DMS 273 treated with DMSO at 0.1 percent for 48 hours (cell line): ENCODE measurements around the gene YY1AP1.
"Not testable (repeated sequence)": the region's sequence is repeated elsewhere in the genome, so short reads cannot be mapped to it uniquely, and the experiment has no call there.

Experiments used
- DNase-seq: peaks from one replicate; lab custom pipeline; 2025; lab: John Stamatoyannopoulos, UW

The YY1AP1 gene

DNA sequence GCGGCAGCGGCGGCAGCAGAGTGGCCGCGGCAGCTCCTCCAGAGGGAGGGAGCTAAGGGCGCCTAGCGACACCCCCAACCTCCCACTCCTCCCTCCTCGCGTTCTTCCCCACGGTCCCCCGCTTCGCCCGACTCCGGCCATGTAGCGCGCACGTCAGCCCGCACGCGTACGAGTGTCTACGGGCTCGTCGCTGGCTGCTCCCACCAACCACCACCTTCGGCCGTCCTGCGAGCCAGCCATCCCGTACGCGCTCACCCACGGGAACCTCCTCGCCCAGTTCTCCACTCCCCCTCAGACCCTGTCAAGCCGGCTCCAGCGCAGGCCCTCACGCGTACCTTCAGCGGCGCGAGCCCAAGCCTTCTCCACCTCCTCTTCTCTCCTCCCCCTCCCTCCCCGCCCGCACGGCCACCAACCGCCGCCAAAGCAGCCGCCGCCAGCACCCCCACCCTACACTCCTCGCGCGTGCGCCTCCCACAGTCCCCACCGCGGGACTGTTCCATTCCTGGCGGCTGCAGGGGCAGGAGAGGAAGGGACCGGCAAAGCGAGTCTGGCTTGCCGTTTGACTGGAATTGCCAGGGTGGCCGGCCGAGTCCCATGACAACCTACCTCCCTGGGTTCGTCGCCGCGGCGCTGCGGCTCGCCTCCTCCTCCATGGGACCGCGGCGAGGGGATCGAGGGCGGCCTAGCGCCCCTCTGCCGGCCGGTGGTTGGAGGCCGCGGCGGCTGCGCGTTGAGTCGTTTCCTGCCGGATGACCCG is at the start of gene YY1AP1:
TSS of gene YY1AP1 (minus strand) at position 451 of the 757 bp plus-strand sequence. CDS start 8,338 bp downstream, outside the sequence.
- peak; percentile 66 for DNase-seq

- DNase-seq = peak; percentile 50
Measured at GRCh38 chr1:155729031-155729898, 40.7 kb upstream of the YY1AP1 start.

GRCh38 chr1:155725142-155725541 is 36.6 kb upstream of the YY1AP1 start:
- DNase-seq = no peak

DNA sequence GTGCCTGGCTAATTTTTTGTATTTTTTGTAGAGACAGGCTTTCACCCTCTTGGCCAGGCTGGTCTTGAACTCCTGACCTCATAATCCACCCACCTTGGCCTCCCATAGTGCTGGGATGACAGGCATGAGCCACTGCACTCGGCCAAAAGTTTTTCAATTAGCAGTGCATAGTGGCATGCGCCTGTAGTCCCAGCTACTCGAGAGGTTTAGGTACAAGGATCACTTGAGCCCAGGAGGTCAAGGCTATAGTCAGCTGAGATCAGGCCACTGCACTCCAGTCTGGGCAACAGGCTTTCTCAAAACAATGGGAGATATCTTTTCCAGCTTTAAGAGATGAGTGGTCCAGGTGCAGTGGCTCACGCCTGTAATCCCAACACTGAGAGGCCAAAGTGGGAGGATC is 31.1 kb upstream of the YY1AP1 start:
- no peak for DNase-seq

- not testable (repeated sequence) for DNase-seq
Measured at GRCh38 chr1:155718524-155719115, 30.0 kb upstream of the YY1AP1 start.

GRCh38 chr1:155717041-155717440 is 28.5 kb upstream of the YY1AP1 start:
- no peak for DNase-seq

DNA sequence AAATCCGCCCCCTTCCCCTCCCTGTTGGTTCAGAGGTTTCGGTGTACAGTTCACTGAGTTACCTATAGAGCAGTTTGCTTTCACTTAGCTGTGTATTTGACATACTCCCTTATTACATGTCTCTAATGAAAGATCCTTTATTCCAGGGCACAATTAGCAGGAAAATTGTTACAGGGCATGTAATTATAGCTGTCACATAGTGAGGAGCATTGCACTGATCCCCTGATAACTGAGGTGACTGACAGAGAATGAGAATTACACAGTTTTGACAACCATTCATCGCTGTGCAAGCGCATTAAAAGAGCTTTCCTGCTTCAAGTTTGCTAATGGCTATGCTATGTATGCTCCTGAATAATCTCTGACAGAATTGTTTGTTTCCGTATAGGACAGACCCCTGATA is 27.2 kb upstream of the YY1AP1 start:
- DNase-seq = no peak

DNA sequence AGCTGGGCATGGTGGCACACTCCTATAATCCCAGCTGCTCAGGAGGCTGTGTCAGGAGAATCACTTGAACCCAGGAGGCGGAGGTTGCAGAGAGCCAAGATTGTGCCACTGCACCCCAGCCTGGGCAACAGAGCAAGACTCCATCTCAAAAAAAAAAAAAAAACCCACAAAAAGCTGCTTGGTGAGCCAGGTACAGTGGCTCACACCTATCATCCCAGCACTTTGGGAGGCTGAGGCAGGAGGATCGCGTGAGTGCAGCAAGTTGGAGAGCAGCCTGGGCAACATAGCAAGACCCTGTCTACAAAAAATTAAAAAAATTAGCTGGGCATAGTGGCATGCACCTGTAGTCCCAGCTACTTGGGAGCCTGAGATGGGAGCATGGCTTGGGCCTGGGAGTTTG is 26.5 kb upstream of the YY1AP1 start:
- DNase-seq = not testable (repeated sequence)

DNA sequence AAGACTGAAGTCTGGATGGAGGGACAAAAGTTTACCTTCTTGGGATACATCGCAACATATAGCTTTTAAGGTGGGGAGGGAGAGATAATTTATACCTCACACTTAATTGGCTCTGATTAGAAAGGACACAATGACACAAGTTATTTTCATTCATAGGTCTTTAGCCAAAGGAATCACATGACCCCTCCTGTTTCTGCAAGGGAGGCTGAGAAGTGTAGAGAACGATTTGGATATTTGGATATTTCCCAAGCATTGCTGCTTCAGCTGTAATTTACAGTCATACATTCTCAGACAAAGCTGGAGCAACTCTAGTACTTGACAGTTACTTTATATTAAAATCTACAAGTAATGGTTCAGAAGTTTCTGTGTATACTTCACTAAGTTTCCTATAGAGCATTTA is 24.5 kb upstream of the YY1AP1 start:
- DNase-seq = no peak

DNA sequence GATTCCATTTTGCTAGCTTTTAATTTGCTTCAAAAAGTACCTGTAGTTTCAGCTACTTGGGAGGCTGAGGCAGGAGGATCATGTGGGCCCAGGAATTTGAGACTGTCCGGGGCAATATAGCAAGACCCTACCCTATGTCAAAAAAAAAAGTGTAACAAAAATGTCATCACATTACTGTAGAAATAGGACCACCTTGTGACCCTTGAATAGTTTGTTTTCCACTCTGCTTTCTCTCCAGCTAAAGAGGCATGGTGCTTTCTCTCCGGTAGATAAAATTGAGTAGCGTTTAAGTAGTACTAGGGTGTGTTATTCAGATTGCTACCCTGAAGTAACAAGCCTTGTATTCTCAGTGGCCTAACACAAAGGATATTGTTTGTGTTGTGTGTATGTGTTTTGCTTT is 24.1 kb upstream of the YY1AP1 start:
- DNase-seq = not testable (repeated sequence)

DNA sequence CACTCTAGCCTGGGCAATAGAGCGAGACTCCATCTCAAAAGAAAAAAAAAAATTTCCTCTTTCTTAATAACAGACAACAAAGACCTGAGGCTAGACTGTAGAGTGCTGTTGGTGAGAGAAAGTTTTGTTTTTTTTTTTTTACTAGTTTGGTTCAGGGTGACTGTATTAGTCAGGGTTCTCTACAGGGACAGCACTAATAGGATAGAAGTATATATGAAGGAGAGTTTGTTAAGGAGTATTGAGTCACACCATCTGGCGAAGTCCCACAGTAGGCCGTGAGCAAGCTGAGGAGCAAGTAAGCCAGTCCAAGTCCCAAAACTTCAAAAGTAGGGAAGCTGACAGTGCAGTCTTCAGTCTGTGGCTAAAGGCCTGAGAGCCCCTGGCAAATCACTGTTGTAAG is 22.9 kb upstream of the YY1AP1 start:
- not testable (repeated sequence) for DNase-seq

GRCh38 chr1:155709391-155709790 is 20.8 kb upstream of the YY1AP1 start:
- no peak for DNase-seq

DNA sequence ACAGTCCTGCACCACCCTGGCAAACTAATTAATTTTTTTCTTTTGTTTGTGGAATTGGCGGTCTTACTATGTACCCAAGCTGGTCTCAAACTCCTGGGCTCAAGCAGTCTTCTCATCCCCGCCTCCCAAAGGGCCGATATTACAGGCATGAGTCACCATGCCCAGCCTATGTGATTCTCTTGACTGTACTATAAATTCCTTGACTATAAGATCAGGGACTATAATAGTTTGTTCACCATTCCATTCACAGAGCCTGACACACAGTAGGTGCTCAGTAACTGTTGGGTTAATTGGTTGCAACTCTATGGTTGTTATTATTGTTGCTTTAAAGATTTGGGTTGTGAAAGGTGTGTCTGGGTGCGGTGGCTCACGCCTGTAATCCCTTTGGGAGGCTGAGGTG is 17.6 kb upstream of the YY1AP1 start:
- DNase-seq = no peak

DNA sequence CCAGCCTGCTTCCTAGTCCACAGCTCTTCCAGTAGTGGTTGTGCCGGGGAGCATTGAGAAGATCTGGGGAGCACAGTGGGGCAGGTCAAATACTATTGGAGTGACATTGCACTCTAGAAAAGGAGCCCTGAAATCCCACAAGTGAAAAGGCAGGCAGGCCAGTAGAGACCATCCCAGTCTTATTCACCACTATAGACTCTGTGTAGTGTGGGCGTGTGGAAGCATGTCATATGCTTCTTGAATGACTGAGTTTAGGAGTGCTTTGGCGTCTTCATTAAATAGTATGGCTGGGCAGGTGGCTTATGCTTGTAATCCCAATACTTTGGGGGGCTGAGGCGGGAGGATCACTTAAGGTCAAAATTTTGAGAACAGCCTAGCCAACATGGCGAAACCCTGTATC is 15.8 kb upstream of the YY1AP1 start:
- DNase-seq = not testable (repeated sequence)

- DNase-seq = no peak
Measured at GRCh38 chr1:155703216-155703615, 14.6 kb upstream of the YY1AP1 start.

DNA sequence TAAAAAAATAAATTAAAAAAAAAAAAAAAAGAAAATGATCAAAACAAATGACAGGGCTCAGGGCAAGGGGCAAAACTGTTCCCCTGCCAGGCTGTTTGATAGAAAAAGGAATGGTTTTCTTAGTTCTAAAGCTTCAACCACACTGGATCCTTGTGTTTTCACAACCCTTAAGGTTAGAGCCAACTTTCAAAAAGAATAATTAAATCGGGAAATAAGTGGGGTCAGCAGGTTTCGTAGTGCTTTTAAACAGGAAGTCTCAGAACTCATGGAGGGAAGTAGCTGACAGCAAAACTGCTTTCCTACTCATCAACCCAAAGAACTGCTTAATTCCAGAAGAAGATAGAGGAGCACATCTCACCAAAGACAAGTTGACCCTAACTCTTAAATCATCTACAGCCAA is 13.1 kb upstream of the YY1AP1 start:
- DNase-seq = not testable (repeated sequence)

GRCh38 chr1:155699062-155699461 is 10.5 kb upstream of the YY1AP1 start:
- not testable (repeated sequence) for DNase-seq

DNA sequence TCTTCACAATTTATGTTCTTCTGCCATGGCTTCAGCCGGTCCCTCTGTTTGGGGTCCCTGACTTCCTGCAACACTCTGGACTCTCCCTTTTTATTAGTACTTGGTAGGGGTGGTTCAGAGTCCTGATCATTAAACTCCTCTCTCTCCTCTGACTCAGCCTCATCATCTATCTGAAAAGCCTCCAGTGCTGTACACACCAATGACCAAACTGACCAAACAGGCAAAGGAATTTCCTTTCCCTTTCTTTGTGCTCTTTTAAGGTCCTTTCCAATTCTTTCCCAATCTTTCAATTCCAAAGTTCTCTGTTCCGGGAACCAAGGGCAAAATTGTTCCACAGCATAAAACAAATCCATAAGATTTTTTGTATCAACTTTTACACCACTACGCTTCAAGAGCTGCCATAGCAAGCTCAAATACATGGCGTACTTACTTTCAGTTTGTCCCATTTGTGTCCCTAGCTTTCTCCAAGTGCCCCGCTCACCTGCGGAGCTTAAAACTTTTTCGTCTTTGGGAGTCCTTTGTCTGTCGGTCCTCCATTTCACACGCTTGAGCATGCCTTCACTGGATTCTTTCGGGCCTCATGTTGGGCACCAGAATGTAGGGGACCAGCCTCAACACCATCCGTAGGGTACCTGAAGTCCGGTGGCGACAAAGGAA is 9.9 kb upstream of the YY1AP1 start:
- no peak for DNase-seq

GRCh38 chr1:155697616-155698015 is 9.0 kb upstream of the YY1AP1 start:
- not testable (repeated sequence) for DNase-seq

DNA sequence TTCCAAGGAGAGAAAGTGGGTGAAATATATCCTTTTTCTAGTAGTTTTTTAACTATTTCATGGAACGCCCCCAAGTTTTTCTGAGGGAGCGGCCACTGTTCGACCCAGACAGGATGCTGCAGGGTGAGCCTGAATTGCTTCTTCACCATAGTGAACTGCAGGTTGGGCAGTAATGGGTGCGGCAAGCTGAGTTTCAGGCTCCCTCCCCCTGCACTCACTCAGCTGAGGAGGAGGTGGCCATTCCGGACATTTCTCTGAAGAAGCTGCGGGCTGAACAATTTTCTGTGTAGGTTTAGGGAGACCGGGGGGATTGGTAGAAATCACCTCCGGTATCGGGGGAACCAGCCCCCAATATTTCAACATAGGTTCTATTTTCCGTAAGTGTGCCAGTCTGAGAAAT is 8.5 kb upstream of the YY1AP1 start:
- no peak for DNase-seq

DNA sequence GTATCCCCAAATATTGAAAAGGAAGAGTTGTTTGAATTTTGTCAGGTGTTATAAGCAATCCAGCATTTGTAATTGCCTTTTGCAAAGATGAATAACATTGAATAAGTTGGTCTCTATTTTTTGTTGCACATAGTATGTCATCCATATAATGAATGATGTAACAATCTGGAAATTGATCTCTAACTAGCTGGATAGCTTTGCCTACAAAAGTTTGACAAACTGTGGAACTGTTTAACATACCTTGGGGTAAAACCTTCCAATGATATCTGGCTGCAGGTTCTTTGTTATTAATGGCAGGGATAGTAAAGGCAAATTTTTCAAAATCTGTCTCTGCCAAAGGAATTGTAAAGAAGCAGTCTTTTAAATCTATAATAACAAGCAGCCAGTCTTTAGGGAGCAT is 8.0 kb upstream of the YY1AP1 start:
- DNase-seq = no peak

GRCh38 chr1:155695608-155696007 is 7.0 kb upstream of the YY1AP1 start:
- no peak for DNase-seq
